NCI-H1694 treated with DMSO at 0.1 percent for 48 hours (cell line): Measurements from ENCODE around the gene RTN4R.

ENCODE experiments used
- DNase-seq: peaks from one replicate; lab custom pipeline; 2025; lab: John Stamatoyannopoulos, UW

RTN4R gene

GRCh38 chr22:20201837-20202392, 66.2 kb downstream of the RTN4R start:
- DNase-seq, result no peak

- no peak for DNase-seq
Observed at GRCh38 chr22:20199906-20200305, 68.2 kb downstream of the RTN4R start.

GRCh38 chr22:20199413-20199842, 68.7 kb downstream of the RTN4R start:
- DNase-seq, result no peak

- DNase-seq, result no peak
Observed at GRCh38 chr22:20198557-20199319, 69.4 kb downstream of the RTN4R start.

GRCh38 chr22:20197407-20198030, 70.6 kb downstream of the RTN4R start:
- no peak for DNase-seq

- DNase-seq, result no peak
Observed at GRCh38 chr22:20196094-20196842, 71.8 kb downstream of the RTN4R start.

- DNase-seq, result no peak
Observed at GRCh38 chr22:20194681-20195593, 73.2 kb downstream of the RTN4R start.

- no peak for DNase-seq
Observed at GRCh38 chr22:20193761-20194494, 74.2 kb downstream of the RTN4R start.

GRCh38 chr22:20192972-20193760, 75.0 kb downstream of the RTN4R start:
- no peak for DNase-seq

- DNase-seq, result no peak
Observed at GRCh38 chr22:20192293-20192971, 75.7 kb downstream of the RTN4R start.

- no peak for DNase-seq
Observed at GRCh38 chr22:20191803-20192202, 76.3 kb downstream of the RTN4R start.
